ENCODE results near the gene CDH23. TPM values are rescaled to one million over a fixed set of nuclear protein-coding genes. Genes with fewer than 3 reads are reported as not detected.

Gene CDH23
- total RNA-seq, 1 donor from 2014 or later, result under 0.01 TPM

- DNase-seq, result peak; percentile 4
These were observed 266.6 kb downstream of the CDH23 start for GRCh38 chr10:71663311-71663710.

- no peak for DNase-seq
These were observed 267.9 kb downstream of the CDH23 start for GRCh38 chr10:71664585-71664984.

GRCh38 chr10:71665456-71665855 lies 268.7 kb downstream of the CDH23 start:
- no peak for DNase-seq

- no peak for DNase-seq
These were observed 270.1 kb downstream of the CDH23 start for GRCh38 chr10:71666639-71667386.

- no peak for DNase-seq
These were observed 270.6 kb downstream of the CDH23 start for GRCh38 chr10:71667387-71667752.

GRCh38 chr10:71671994-71672946 lies 275.6 kb downstream of the CDH23 start:
- DNase-seq, result no peak

- DNase-seq, result no peak
These were observed 278.7 kb downstream of the CDH23 start for GRCh38 chr10:71675295-71675970.

- no peak for DNase-seq
These were observed 280.5 kb downstream of the CDH23 start for GRCh38 chr10:71677261-71677660.

GRCh38 chr10:71678057-71678805 lies 281.5 kb downstream of the CDH23 start:
- no peak for DNase-seq

- no peak for DNase-seq
These were observed 282.7 kb downstream of the CDH23 start for GRCh38 chr10:71679425-71679824.

GRCh38 chr10:71681977-71682376 lies 285.3 kb downstream of the CDH23 start:
- DNase-seq, result no peak

GRCh38 chr10:71683301-71683700 lies 286.6 kb downstream of the CDH23 start:
- DNase-seq, result peak; percentile 33

- DNase-seq, result no peak
These were observed 287.8 kb downstream of the CDH23 start for GRCh38 chr10:71684356-71685173.

GRCh38 chr10:71685554-71686232 lies 289.0 kb downstream of the CDH23 start:
- no peak for DNase-seq

- DNase-seq, result no peak
These were observed 290.4 kb downstream of the CDH23 start for GRCh38 chr10:71687077-71687476.

- DNase-seq, result no peak
These were observed 290.8 kb downstream of the CDH23 start for GRCh38 chr10:71687480-71687879.

GRCh38 chr10:71688256-71688655 lies 291.5 kb downstream of the CDH23 start:
- DNase-seq, result no peak

GRCh38 chr10:71690094-71690720 lies 293.5 kb downstream of the CDH23 start:
- DNase-seq, result no peak

- DNase-seq, result no peak
These were observed 294.7 kb downstream of the CDH23 start for GRCh38 chr10:71691405-71691804.

GRCh38 chr10:71692598-71693306 lies 296.0 kb downstream of the CDH23 start:
- peak; percentile 50 for DNase-seq
